ENCODE results near the gene PLAU. TPM values are rescaled to one million over a fixed set of nuclear protein-coding genes. Genes with fewer than 3 reads are reported as not detected.

Gene PLAU
- total RNA-seq, 1 experiment from 2014 or later, result 1,582 TPM

DNA sequence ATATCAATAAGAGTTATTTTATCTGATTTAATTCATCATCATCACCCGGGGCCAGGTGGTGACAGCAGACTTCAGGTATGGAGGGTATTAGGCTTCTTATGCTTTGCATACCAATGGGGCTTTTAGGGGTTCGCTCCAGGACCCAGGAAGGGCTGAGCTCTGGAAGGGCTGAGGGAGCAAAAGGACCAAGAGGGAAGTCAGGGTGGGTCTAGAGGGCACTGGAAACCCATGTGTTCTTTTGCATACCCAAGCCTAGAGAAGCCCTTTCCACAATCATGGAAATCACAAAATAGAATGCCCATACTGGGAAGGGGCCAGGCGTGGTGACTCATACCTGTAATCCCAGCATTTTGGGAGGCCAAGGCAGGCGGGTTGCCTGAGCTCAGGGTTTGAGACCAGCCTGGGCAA, 56.1 kb downstream of the PLAU start:
- Histone ChIP-seq H4K20me1 (ENCODE audit: low read length) (no peaks in the 10 kb centered on the region), H3K9ac (ENCODE audit: low read length) (no peak overlapping the region), H3K79me2 (ENCODE audit: low read length) (no peaks in the 10 kb centered on the region), H3K4me1 (ENCODE audit: insufficient read depth, low read length) (peaks cover 27% of the 10 kb centered on the region), H3K9me3 (ENCODE audit: low read length) (no peaks in the 10 kb centered on the region), H3K4me3 (ENCODE audit: low read length) (no peak overlapping the region), H2AFZ (ENCODE audit: low read length) (no peak overlapping the region), H3F3A (ENCODE audit: low read length, unreplicated experiment) (peaks cover 10% of the 10 kb centered on the region), H3K27me3 (ENCODE audit: low read length) (no peaks in the 10 kb centered on the region), H3K36me3 (ENCODE audit: low read depth, low read length) (no peaks in the 10 kb centered on the region), H3K27ac (ENCODE audit: low read length) (peak overlapping the region; percentile 73), H3K4me2 (ENCODE audit: low read length) (peak overlapping the region; percentile 50; the same call in 1 of the 2 replicates), H3K9me2 (replicated peaks; ENCODE audit: low read length) (no peaks in the 10 kb centered on the region)
- ChIA-PET CTCF (interaction anchor here (0.6 to 2.3 kb wide), 4 partner anchors 10 to 87 kb away, joined by 3 to 8 read pairs (median 8); no protein-coding TSS in a partner anchor), POLR2A (ENCODE audit: unreplicated experiment) (interaction anchor here (2.3 kb wide), 1 partner anchor 32 kb away, joined by 27 read pairs; the partner anchor contains the start of gene VCL)
- intact Hi-C loops (cut with micrococcal nuclease), result loop anchor here (2.0 kb wide), 1 partner anchor 56 kb away; the partner anchor contains the start of gene PLAU
- TF ChIP-seq, protein P1, sequence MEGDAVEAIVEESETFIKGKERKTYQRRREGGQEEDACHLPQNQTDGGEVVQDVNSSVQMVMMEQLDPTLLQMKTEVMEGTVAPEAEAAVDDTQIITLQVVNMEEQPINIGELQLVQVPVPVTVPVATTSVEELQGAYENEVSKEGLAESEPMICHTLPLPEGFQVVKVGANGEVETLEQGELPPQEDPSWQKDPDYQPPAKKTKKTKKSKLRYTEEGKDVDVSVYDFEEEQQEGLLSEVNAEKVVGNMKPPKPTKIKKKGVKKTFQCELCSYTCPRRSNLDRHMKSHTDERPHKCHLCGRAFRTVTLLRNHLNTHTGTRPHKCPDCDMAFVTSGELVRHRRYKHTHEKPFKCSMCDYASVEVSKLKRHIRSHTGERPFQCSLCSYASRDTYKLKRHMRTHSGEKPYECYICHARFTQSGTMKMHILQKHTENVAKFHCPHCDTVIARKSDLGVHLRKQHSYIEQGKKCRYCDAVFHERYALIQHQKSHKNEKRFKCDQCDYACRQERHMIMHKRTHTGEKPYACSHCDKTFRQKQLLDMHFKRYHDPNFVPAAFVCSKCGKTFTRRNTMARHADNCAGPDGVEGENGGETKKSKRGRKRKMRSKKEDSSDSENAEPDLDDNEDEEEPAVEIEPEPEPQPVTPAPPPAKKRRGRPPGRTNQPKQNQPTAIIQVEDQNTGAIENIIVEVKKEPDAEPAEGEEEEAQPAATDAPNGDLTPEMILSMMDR (conservative IDR thresholded peaks at IDR 0.05; ENCODE audit: low read depth, low read length), result no peak
- no TSS peak for BruUV-seq (replicated peaks)
- no peak for ATAC-seq
- DNase-seq, result peak; percentile 53

Other genes with a start within 250 kb of the PLAU start
- gene AGAP5, start 213.0 kb upstream of the PLAU start, total RNA-seq (2014; rRNA removed), result 15.0 and 18.2 TPM in 2 replicates
- gene SEC24C, start 166.8 kb upstream of the PLAU start, total RNA-seq (2014; rRNA removed), result 285 and 325 TPM in 2 replicates
- gene CHCHD1, start 129.1 kb upstream of the PLAU start, total RNA-seq (2014; rRNA removed), result 199 and 238 TPM in 2 replicates
- 152 and 173 TPM in 2 replicates for gene ZSWIM8, start 125.5 kb upstream of the PLAU start, total RNA-seq (2014; rRNA removed)
- gene NDST2, start 99.5 kb upstream of the PLAU start, total RNA-seq (2014; rRNA removed), result 53.0 and 89.9 TPM in 2 replicates
- gene CAMK2G, start 36.6 kb upstream of the PLAU start, total RNA-seq (2014; rRNA removed), result 170 and 179 TPM in 2 replicates
- 382 and 445 TPM in 2 replicates for gene VCL, start 87.0 kb downstream of the PLAU start, total RNA-seq (2014; rRNA removed)
- gene AP3M1, start 239.7 kb downstream of the PLAU start, total RNA-seq (2014; rRNA removed), result 129 and 165 TPM in 2 replicates
- gene ADK, start 240.1 kb downstream of the PLAU start, total RNA-seq (2014; rRNA removed), result 221 and 256 TPM in 2 replicates